HCT116 (cell line): ENCODE measurements around the gene ERN1. TPM values are rescaled to one million over a fixed set of nuclear protein-coding genes. Genes with fewer than 3 reads are reported as not detected.

Experiments used
- ATAC-seq: fragments of 200-7000 bp; cut with Tn5 transposase; 2 replicates; pipeline ENCODE4 v1.9.1; 2020; ENCODE audit warnings: mild to moderate bottlenecking, moderate library complexity
- BruUV-seq: library from RNA; stranded (reverse); fragments of 400-500 nt; replicated peaks from 2 replicates; lab custom pipeline; 2021; lab: Mats Ljungman, UMichigan
- CTCF ChIA-PET: fragments of 300-600 bp; sonication (Branson Sonifier 250); formaldehyde crosslinking; loops from one replicate; lab custom pipeline; 2021; ENCODE audit warnings: antibody characterized with exemption; lab: Charles Lee
- POLR2A ChIA-PET: fragments of 300-600, 350-600 bp; sonication (Branson Sonifier 250); formaldehyde crosslinking; loops from one replicate; lab custom pipeline; 2021; ENCODE audit warnings: antibody characterized with exemption; lab: Charles Lee
- RAD21 ChIA-PET, 2 experiments: fragments of 300-600 bp; sonication (Branson Sonifier 250); formaldehyde crosslinking; loops; one replicate each; lab custom pipeline; 2023; ENCODE audit warnings: low total read pairs in 2 of 2; ENCODE audit not compliant: uncharacterized antibody in 2 of 2, unreplicated experiment in 2 of 2, low non-redundant PET in 1 of 2; lab: Charles Lee
- DNase-seq: peaks from one replicate; pipeline ENCODE4 v3.0.0-alpha.2; 2010; ENCODE audit warnings: low read depth, low spot score
- H2AFZ ChIP-seq: fragments of 200-600 bp; shearing (Covaris generic), sonication (generic); 2 replicates; pipeline ENCODE4 v1.6.1; 2017; ENCODE audit warnings: low read depth, mixed run types, mixed read lengths, antibody characterized with exemption, low read length; ENCODE audit not compliant: poor library complexity, severe bottlenecking
- H3K27ac ChIP-seq: 2 replicates; pipeline ENCODE4 v1.5.1; 2012; ENCODE audit warnings: low read depth, low read length
- H3K27me3 ChIP-seq: fragments of 200-600 bp; sonication (generic); 2 replicates; pipeline ENCODE4 v1.6.1; 2016; ENCODE audit warnings: mixed run types, low read length, mixed read lengths; ENCODE audit not compliant: insufficient read depth
- H3K36me3 ChIP-seq, 2 experiments: fragments of 200-500 bp in 1 of 2; fragments of 200-600 bp in 1 of 2; sonication (Bioruptor generic) in 1 of 2; sonication (generic) in 1 of 2; 2 replicates each; pipeline versions ENCODE4 v1.5.1 to v1.6.1; 2014 to 2016; ENCODE audit warnings: low read length in 2 of 2, inconsistent platforms in 1 of 2, mixed read lengths in 1 of 2, mixed run types in 1 of 2; ENCODE audit not compliant: insufficient read depth in 2 of 2, control insufficient read depth in 1 of 2
- H3K4me1 ChIP-seq, 2 experiments: fragments of 200-600 bp in 1 of 2; sonication (generic) in 1 of 2; 2 replicates each; pipeline versions ENCODE4 v1.5.1 to v1.6.1; 2012 to 2017; ENCODE audit warnings: low read length in 2 of 2, inconsistent platforms in 1 of 2, mild to moderate bottlenecking in 1 of 2, mixed read lengths in 1 of 2, mixed run types in 1 of 2, moderate library complexity in 1 of 2; ENCODE audit not compliant: insufficient read depth in 2 of 2, control insufficient read depth in 1 of 2
- H3K4me2 ChIP-seq: fragments of 200-600 bp; sonication (generic); 2 replicates; pipeline ENCODE4 v1.6.1; 2017; ENCODE audit warnings: mixed run types, low read length, mixed read lengths
- H3K4me3 ChIP-seq, 2 experiments: fragments of 200-600 bp in 1 of 2; sonication (generic) in 1 of 2; replicated peaks in 1 of 2; 2 replicates each; pipeline ENCODE4 v1.5.1; 2011 to 2016; ENCODE audit warnings: low read length in 2 of 2, control low read depth in 1 of 2, low read depth in 1 of 2, mild to moderate bottlenecking in 1 of 2, mixed read lengths in 1 of 2, mixed run types in 1 of 2
- H3K79me2 ChIP-seq: fragments of 200-600 bp; sonication (generic); 2 replicates; pipeline ENCODE4 v1.6.1; 2017; ENCODE audit warnings: mild to moderate bottlenecking, mixed run types, low read length, moderate library complexity, mixed read lengths; ENCODE audit not compliant: insufficient read depth
- H3K9ac ChIP-seq: fragments of 200-600 bp; sonication (generic); 2 replicates; pipeline ENCODE4 v1.6.1; 2016; ENCODE audit warnings: low read length, mixed read lengths
- H3K9me2 ChIP-seq: fragments of 200-600 bp; sonication (generic), shearing (Covaris generic); 2 replicates; pipeline ENCODE4 v1.6.1; 2017; ENCODE audit warnings: mixed run types, mild to moderate bottlenecking, moderate library complexity; ENCODE audit not compliant: insufficient read depth
- H3K9me3 ChIP-seq, 2 experiments: fragments of 200-500 bp in 1 of 2; fragments of 200-600 bp in 1 of 2; sonication (Bioruptor generic) in 1 of 2; sonication (generic) in 1 of 2; 2 replicates each; pipeline ENCODE4 v1.6.1; 2014 to 2017; ENCODE audit warnings: low read length in 2 of 2, mixed read lengths in 2 of 2, inconsistent platforms in 1 of 2, low read depth in 1 of 2, mild to moderate bottlenecking in 1 of 2, mixed run types in 1 of 2, moderate library complexity in 1 of 2; ENCODE audit not compliant: control insufficient read depth in 1 of 2, insufficient read depth in 1 of 2
- H4K20me1 ChIP-seq: fragments of 200-600 bp; sonication (generic), shearing (Covaris generic); 2 replicates; pipeline ENCODE4 v1.6.1; 2017; ENCODE audit warnings: mixed run types, mild to moderate bottlenecking, moderate library complexity; ENCODE audit not compliant: insufficient read depth
- EZH2phosphoT487 ChIP-seq: fragments of 200-600 bp; IDR thresholded peaks from 2 replicates; pipeline ENCODE4 v1.6.1; 2018; ENCODE audit warnings: antibody characterized with exemption, borderline replicate concordance
- FOSL1 ChIP-seq: IDR thresholded peaks from 2 replicates; pipeline ENCODE4 v1.6.1; 2012; ENCODE audit warnings: low read depth
- POLR2AphosphoS5 ChIP-seq: IDR thresholded peaks from 2 replicates; pipeline ENCODE4 v1.6.1; 2011; ENCODE audit warnings: mild to moderate bottlenecking, low read depth, low read length, moderate library complexity
- RAD21 ChIP-seq: IDR thresholded peaks from 2 replicates; pipeline ENCODE4 v1.6.1; 2012; ENCODE audit warnings: low read depth, mild to moderate bottlenecking
- SP1 ChIP-seq: IDR thresholded peaks from 2 replicates; pipeline ENCODE4 v1.6.1; 2012; ENCODE audit warnings: low read depth
- ZFX ChIP-seq: fragments of 450-650 bp; IDR thresholded peaks from 2 replicates; pipeline ENCODE4 v1.6.1; 2017
- ZNF274 ChIP-seq: fragments of 200-500 bp; sonication (Bioruptor generic); IDR thresholded peaks from 2 replicates; pipeline ENCODE4 v1.6.1; 2014; ENCODE audit warnings: mild to moderate bottlenecking, low read depth, low read length, inconsistent platforms
- intact Hi-C: fragments of 100-400 bp; cut with micrococcal nuclease; formaldehyde crosslinking; loops from 2 replicates; pipeline ENCODE4 v1.10.0; 2022
- total RNA-seq: library from RNA; stranded (reverse); gene quantifications from one replicate; pipeline ENCODE4 v1.2.1, GENCODE V29; 2021; ENCODE audit not compliant: unreplicated experiment

ERN1 gene
- total RNA-seq, 1 experiment from 2014 or later = 28.2 TPM

GRCh38 chr17:64113006-64113405 is 16.9 kb downstream of the ERN1 start (continued):
- no peak for TF ChIP-seq ZFX
- TF ChIP-seq POLR2AphosphoS5 = no peak
- TF ChIP-seq SP1 = no peak
- TF ChIP-seq EZH2phosphoT487 = no peak
- no peak for TF ChIP-seq RAD21
- no peak for TF ChIP-seq FOSL1
- no peak for TF ChIP-seq ZNF274
- TF ChIP-seq, all 23 proteins: peak for 0

DNA sequence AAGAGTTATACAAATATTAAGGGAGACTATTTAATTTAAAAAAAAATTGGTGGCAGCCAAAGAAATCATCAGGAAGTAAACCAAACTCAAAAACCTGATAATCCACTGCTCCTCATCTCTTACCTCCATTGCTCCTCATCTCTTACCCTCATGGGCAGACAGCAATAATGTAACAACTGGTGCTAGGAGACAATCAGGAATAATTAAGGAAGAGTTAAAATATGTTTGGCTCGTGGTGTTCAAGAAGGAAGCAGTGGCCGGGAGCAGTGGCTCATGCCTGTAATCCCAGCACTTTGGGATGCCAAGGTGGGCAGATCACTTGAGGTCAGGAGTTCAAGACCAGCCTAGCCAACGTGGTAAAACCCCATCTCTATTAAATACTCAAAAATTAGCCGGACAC is 18.1 kb downstream of the ERN1 start:
- RAD21 ChIA-PET = no interaction called here
- Histone ChIP-seq H3K9me2 (no peaks in the 10 kb centered on the region), H4K20me1 (no peaks in the 10 kb centered on the region), H3K4me2 (no peak overlapping the region), H3K4me1 (peaks cover 7 to 13% of the 10 kb centered on the region in 2 experiments; a peak in 3 of 4 replicates), H3K36me3 (no peaks in the 10 kb centered on the region), H3K9me3 (no peaks in the 10 kb centered on the region), H3K4me3 (no peak overlapping the region), H3K79me2 (peaks cover 9% of the 10 kb centered on the region; the same call in 1 of the 2 replicates), H3K27ac (no peak overlapping the region), H3K27me3 (no peaks in the 10 kb centered on the region), H2AFZ (no peak overlapping the region), H3K9ac (no peak overlapping the region)
- intact Hi-C loops = no loop called here
- BruUV-seq = no TSS peak
- DNase-seq (no peak), ATAC-seq (no peak)
- CTCF ChIA-PET = interaction anchor here (1.0 kb wide), 1 partner anchor 14 kb away, joined by 3 read pairs; no protein-coding TSS in a partner anchor
- no peak for TF ChIP-seq SP1
- no peak for TF ChIP-seq POLR2AphosphoS5
- POLR2A ChIA-PET = interaction anchor here (0.7 to 2.1 kb wide), 3 partner anchors 14 to 34 kb away, joined by 3 to 6 read pairs (median 3); no protein-coding TSS in a partner anchor
